ENCODE data around the gene DBH. TPM values are rescaled to one million over a fixed set of nuclear protein-coding genes. Genes with fewer than 3 reads are reported as not detected.

The DBH gene
- total RNA-seq, 4 donors from 2014 or later = not detected

- H3K27ac ChIP-seq = no peak overlapping the region
- no peaks in the 10 kb centered on the region for H3K4me1 ChIP-seq
- TF ChIP-seq CTCF (IDR thresholded peaks at IDR 0.05) (no peak), POLR2A (IDR thresholded peaks at IDR 0.05) (no peak)
- H3K4me3 ChIP-seq = no peak overlapping the region
- no peak for DNase-seq
- no peaks in the 10 kb centered on the region for H3K36me3 ChIP-seq
- WGBS, 2 donors = 45 to 60% methylated on average over 7 to 10 of the region's 10 CpGs
- H3K9me3 ChIP-seq = no peaks in the 10 kb centered on the region
- H3K27me3 ChIP-seq = peaks cover 0 to 55% (median 0%) of the 10 kb centered on the region in 4 donors
- intact Hi-C loops (cut with DNase I) = no loop called here
These were observed 9.0 kb downstream of the DBH start for GRCh38 chr9:133645021-133645765.

GRCh38 chr9:133647148-133647547 is 11.0 kb downstream of the DBH start:
- DNase-seq = no peak
- intact Hi-C loops (cut with DNase I) = no loop called here
- Histone ChIP-seq H3K9me3 (no peaks in the 10 kb centered on the region), H3K27ac (no peak overlapping the region), H3K27me3 (peaks cover 0 to 62% (median 0%) of the 10 kb centered on the region in 4 donors), H3K4me1 (no peaks in the 10 kb centered on the region), H3K36me3 (no peaks in the 10 kb centered on the region), H3K4me3 (no peak overlapping the region)
- 49 to 55% methylated on average over 6 to 7 of the region's 7 CpGs for WGBS, 2 donors
- no peak for TF ChIP-seq POLR2A (IDR thresholded peaks at IDR 0.05)
- no peak for TF ChIP-seq CTCF (IDR thresholded peaks at IDR 0.05)

GRCh38 chr9:133647765-133648469 is 11.8 kb downstream of the DBH start:
- WGBS, 2 donors = 78 to 79% methylated on average over 10 to 25 of the region's 25 CpGs
- TF ChIP-seq POLR2A (IDR thresholded peaks at IDR 0.05) = no peak
- no peak for TF ChIP-seq CTCF (IDR thresholded peaks at IDR 0.05)
- intact Hi-C loops (cut with DNase I) = no loop called here
- no peak for DNase-seq
- Histone ChIP-seq H3K36me3 (no peaks in the 10 kb centered on the region), H3K27ac (no peak overlapping the region), H3K4me3 (no peak overlapping the region), H3K9me3 (no peaks in the 10 kb centered on the region), H3K4me1 (no peaks in the 10 kb centered on the region), H3K27me3 (peaks cover 0 to 66% (median 0%) of the 10 kb centered on the region in 4 donors)

GRCh38 chr9:133649194-133649593 is 13.0 kb downstream of the DBH start:
- 69 to 79% methylated on average over 6 to 7 of the region's 7 CpGs for WGBS, 2 donors
- Histone ChIP-seq H3K9me3 (no peaks in the 10 kb centered on the region), H3K4me3 (no peak overlapping the region), H3K27ac (no peak overlapping the region), H3K27me3 (peaks cover 0 to 72% (median 0%) of the 10 kb centered on the region in 4 donors), H3K36me3 (no peaks in the 10 kb centered on the region), H3K4me1 (no peaks in the 10 kb centered on the region)
- intact Hi-C loops (cut with DNase I) = no loop called here
- DNase-seq = no peak
- TF ChIP-seq POLR2A (IDR thresholded peaks at IDR 0.05) (no peak), CTCF (IDR thresholded peaks at IDR 0.05) (no peak)

GRCh38 chr9:133650026-133650425 is 13.9 kb downstream of the DBH start:
- H3K9me3 ChIP-seq = no peaks in the 10 kb centered on the region
- no peak overlapping the region for H3K27ac ChIP-seq
- intact Hi-C loops (cut with DNase I) = no loop called here
- DNase-seq = no peak
- H3K4me3 ChIP-seq = no peak overlapping the region
- 67 to 72% methylated on average over 6 of the region's 12 CpGs for WGBS, 2 donors
- H3K36me3 ChIP-seq = no peaks in the 10 kb centered on the region
- no peaks in the 10 kb centered on the region for H3K4me1 ChIP-seq
- peaks cover 0 to 80% (median under 1%) of the 10 kb centered on the region in 4 donors for H3K27me3 ChIP-seq
- TF ChIP-seq CTCF (IDR thresholded peaks at IDR 0.05) = no peak
- TF ChIP-seq POLR2A (IDR thresholded peaks at IDR 0.05) = no peak

All from esophagus squamous epithelium (tissue), 5 donors.